ENCODE results near the gene DTD1.

DTD1 gene

DNA sequence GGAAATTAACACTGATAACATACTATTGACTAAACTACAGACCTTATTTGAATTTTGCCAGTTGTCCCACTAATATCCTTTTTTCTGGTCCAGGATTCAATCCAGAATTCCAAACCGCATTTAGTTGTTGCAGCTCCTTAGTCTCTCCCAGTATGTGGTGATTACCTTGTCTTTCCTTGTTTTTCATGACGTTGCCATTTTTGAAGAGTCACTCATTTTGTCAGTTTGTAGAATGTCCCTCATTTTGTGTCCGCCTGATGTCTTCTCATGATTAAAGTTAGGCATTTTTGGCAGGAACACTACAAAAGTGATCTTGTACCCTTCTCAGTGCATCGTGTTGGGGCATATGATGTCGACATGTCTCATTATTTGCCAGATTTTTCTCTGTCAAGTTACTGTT lies 33.1 kb downstream of the DTD1 start:
- DNase-seq, result no peak

GRCh38 chr20:18623156-18623910 lies 35.5 kb downstream of the DTD1 start:
- DNase-seq, result no peak

DNA sequence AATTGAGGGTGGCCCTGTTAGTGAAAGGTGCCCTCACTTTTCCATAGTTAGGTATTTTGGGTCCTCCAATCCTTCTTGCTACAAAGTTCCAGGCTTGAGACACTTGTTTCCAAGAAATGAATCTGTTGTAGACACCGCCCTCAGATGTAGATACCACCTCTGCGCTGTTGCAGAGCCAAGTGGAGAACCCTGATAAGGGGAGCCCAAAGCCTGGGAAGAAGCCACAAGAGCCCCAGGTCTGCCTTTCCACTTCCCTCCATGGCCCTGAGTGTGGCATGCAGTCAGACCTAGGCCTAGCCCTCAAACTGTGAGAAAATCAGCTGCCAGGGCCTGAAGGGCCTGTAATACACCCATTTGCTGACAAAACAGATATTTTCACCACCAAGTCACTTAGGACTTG lies 37.1 kb downstream of the DTD1 start:
- no peak for DNase-seq

- DNase-seq, result no peak
These were observed 38.2 kb downstream of the DTD1 start for GRCh38 chr20:18625907-18626655.

- no peak for DNase-seq
These were observed 40.6 kb downstream of the DTD1 start for GRCh38 chr20:18628330-18628920.

GRCh38 chr20:18632196-18632789 lies 44.4 kb downstream of the DTD1 start:
- peak; percentile 30 for DNase-seq

- DNase-seq, result no peak
These were observed 45.6 kb downstream of the DTD1 start for GRCh38 chr20:18633411-18633810.

DNA sequence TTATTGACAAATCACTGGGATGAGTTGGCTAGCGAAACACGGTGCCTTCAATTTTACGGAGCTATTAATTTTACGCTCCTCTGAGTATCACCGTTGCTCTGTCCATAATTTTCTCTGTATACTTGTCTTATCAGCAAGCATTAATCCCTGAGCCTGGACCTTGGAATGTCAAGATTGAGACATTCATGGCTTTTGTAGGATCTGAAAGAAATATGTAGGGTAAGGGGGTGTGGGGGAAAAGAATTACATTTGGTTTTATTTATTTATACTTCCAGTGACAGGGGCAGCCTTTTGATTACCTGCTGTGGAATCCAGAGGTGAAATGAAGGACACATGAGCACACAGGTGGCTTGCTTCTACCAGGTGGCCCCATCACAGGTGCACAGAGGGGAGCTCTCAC lies 46.6 kb downstream of the DTD1 start:
- no peak for DNase-seq

DNA sequence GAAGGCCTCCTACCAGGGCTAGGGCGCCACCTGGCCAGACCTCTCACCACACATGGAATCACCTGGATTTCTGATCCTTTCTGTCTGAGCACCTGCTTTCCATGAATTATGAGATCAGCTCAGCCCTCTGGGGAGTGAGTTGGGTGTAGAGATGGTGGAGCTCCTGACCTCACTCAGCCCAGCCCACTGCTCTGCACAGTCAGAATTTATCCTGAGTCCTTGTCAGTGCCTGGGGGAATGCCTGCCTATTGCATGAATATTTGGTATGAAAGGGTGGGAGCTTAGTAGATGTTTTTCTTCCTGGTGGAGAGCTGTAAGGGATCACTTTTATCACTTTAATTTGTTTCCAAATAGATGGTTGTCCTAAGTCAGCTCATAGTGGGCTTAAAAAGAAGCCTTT lies 47.5 kb downstream of the DTD1 start:
- no peak for DNase-seq

GRCh38 chr20:18637224-18637623 lies 49.4 kb downstream of the DTD1 start:
- DNase-seq, result no peak

DNA sequence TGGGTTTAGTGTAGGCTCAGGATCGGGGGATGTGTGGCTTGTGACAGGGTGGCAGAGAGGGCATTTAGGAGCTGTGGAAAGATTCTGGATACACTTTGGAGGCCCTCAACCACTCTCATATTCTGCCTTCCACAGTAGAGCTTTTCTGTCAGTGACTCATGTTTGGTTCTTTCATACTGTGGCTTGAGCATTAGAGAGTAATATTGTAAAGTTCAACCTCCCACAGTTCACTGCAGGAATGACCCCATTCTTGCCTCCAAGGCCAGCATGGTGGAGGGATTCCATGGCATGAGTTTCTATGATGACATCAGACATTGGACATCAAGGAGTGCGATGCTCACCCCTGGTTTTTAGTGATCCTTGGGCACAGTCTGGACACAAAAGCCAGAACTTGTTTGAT lies 50.9 kb downstream of the DTD1 start:
- DNase-seq, result no peak

GRCh38 chr20:18639501-18639979 lies 51.7 kb downstream of the DTD1 start:
- no peak for DNase-seq

DNA sequence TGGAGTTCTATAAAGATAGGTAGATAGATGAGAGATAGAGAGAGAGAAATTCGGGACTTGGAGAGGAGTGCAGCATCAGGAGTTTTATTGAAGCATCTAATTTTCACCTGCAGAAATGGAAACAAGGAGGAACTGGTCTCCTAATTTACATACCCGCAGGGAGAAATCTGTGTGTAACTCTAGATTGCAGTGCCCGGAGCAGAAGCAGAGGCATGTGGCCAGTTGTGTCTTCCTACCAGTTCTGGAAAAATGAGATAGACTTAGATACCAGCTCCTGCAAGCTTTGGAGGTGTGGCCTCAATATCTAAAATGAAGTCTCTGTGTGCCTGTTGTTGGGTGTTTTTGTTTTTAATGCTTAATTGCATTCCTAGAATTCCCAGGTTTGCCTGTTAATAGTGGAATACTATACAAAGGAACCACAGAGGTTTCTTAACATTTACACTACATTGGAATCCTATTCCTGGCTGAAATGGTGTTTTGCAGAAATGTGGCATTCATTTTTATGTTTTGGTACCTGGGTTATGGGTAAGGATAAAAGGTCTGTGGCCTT lies 57.4 kb downstream of the DTD1 start:
- DNase-seq, result no peak

DNA sequence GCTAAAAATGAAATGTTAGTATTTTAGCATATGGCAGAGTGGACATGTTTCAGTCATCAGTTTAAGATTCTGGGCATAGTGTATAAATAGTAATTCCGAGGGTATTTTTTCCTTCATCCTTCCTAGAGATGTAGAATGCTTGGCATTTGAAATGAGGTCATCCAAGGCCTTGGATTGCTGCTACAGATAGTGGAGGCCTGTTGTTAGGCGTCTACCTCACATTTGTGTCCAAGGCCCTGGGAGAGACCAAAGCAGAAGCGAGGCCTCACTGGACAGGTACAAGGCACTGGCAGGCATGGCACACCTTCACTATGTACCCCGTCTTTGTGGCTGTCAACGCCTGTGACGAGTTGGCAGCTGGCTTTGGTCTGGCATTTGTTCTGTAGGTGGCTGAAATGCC lies 58.0 kb downstream of the DTD1 start:
- no peak for DNase-seq

- no peak for DNase-seq
These were observed 59.9 kb downstream of the DTD1 start for GRCh38 chr20:18647777-18648176.

DNA sequence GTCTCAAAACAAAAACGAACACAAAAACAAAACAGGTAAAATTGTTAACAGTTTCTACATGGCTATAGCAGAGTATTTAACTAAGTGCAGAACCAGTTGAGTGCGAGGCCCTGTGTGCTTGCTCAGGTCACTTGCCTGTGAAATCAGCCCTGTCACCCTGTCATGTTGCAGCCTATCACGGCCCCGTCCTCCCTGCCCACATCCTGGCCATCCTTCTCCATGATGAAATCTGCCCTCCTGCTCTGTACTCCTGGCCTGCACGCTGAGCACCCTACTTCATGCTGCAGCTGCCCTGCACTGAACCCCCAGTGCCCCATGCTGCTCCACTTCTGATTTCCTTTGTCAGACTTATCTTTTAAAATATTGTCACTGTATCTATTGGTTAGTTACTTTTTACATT lies 62.4 kb downstream of the DTD1 start:
- no peak for DNase-seq

DNA sequence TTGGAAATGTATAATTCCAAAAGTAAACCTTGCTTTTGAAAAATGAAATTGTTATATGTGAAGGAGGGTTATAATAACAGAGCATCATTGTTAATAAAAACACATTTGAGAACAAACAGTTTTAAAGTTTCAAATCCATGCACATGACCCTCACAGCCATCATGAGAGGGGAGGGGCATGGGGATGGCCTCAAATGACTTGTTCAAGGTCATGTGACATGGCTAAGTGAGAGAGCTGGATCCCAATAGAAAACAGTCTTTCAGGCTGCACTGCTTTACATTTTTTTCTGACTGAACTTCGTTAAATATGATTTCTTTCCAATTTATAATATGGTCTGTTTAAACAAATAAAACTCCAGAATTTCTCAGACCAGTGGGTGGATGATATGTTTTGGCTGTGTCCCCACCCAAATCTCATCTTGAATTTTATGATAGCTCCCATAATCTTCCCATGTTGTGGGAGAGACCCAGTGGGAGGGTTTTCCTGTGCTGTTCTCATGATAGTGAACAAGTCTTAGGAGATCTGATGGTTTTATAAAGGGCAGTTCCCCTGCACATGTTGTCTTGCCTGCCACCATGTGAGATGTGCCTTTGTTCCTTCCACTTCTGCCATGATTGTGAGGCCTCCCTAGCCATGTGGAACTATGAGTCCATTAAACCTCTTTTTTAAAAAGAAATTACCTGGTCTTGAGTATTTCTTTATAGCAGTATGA lies 66.0 kb downstream of the DTD1 start:
- DNase-seq, result no peak

DNA sequence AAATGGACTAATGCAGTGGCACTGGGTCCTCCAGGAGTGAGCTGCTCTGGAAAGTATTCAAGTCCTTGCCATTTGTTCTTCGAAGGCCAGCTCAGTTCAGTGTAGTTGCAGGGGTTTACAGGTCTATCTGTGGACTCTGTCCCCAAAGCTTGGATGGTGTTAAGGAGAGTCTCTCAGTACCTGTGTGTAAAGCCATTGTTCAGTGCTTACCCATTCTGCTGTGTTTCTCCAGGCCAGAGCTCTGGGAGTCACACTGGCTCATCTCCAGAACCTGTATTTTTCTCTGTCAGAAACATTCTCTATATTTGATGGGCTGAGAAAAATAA lies 66.6 kb downstream of the DTD1 start:
- no peak for DNase-seq

GRCh38 chr20:18657575-18657974 lies 69.7 kb downstream of the DTD1 start:
- peak; percentile 33 for DNase-seq

DNA sequence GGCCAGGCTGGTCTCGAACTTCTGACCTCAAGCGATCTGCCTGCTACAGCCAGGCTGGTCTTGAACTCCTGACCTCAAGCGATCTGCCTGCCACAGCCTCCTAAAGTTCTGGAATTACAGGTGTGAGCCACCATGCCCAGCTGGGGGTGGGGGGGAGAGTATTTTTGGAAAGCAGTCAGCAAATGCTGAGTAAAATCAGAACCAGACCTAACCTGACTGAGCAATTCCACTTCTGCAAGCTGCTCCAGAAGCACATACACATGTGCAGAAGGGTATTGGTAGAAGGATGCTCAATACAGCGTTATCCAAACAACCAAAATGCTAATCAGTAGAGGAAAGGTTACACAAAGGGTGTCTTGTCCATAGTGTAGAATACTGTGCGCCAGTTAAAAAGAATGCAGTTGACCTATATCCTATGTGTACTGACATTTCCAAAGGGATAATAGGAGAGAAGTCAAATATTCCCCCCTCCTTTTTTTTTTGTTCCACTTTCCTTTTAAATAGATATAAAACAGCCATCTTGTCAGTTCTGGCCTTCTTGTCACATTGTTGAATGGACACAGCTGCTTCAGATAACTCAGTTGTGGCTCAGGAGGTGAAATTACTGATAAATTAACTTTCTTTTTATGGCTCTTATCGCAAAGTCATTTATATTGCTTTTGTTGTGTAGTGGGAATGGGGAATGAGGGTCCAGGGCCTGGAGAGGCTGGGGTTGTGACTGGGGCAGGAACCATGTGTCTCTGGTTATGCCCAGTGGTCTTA lies 74.6 kb downstream of the DTD1 start:
- DNase-seq, result no peak

GRCh38 chr20:18663932-18664331 lies 76.1 kb downstream of the DTD1 start:
- no peak for DNase-seq

DNA sequence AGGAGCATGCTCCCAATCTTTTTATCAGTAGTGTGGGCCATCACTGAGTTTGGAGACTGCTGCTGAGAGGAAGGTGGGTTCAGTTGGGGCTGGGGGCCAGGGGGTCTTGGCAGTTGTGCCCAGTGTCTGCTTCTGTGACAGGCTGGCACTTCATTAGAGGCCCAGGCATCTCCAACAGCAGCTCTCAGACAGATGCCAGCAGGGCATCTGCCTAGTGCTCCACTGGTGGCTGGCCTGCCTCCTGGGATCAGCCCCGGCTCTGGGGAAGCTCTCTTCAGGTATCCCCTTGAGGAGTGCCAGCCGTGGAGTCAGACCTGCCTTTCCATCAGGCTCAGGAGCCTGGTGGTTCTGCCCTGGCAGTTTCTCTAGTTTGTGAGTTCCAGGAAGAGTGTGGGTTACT lies 77.3 kb downstream of the DTD1 start:
- DNase-seq, result no peak

Measured in NCI-H446 treated with DMSO at 0.1 percent for 48 hours (cell line).